Astrocyte (in vitro differentiated cells and primary cell): ENCODE measurements around the gene VWA8. TPM values are rescaled to one million over a fixed set of nuclear protein-coding genes. Genes with fewer than 3 reads are reported as not detected.
A peak's percentile ranks its signal among the peaks of the same experiment; 100 is the strongest.

Experiments
- DNase-seq: peaks from one replicate; pipeline ENCODE4 v3.0.0-alpha.2; 2010; ENCODE audit warnings: low read depth
- FAIRE-seq: peaks from 2 replicates; lab custom pipeline; 2011; peaks lifted over from hg19 to GRCh38; lab: Jason Lieb, UNC
- H2AFZ ChIP-seq: 2 replicates; pipeline ENCODE4 v1.6.0; 2012; ENCODE audit warnings: low read depth, low read length, inconsistent platforms
- H3K27ac ChIP-seq: 2 replicates; pipeline ENCODE4 v1.5.1; 2011; ENCODE audit warnings: low read depth, low read length, inconsistent platforms
- H3K27me3 ChIP-seq: 2 replicates; pipeline ENCODE4 v1.6.0; 2011; ENCODE audit warnings: low read length, inconsistent platforms; ENCODE audit not compliant: insufficient read depth
- H3K36me3 ChIP-seq: 2 replicates; pipeline ENCODE4 v1.5.1; 2011; ENCODE audit warnings: low read length, inconsistent platforms; ENCODE audit not compliant: insufficient read depth
- H3K4me1 ChIP-seq: 2 replicates; pipeline ENCODE4 v1.5.1; 2011; ENCODE audit warnings: low read length, inconsistent platforms; ENCODE audit not compliant: insufficient read depth
- H3K4me2 ChIP-seq: 2 replicates; pipeline ENCODE4 v1.6.0; 2012; ENCODE audit warnings: low read length, inconsistent platforms
- H3K4me3 ChIP-seq: 2 replicates; pipeline ENCODE4 v1.5.1; 2011; ENCODE audit warnings: low read depth, mild to moderate bottlenecking, low read length, inconsistent platforms; ENCODE audit not compliant: insufficient read depth
- H3K79me2 ChIP-seq: 2 replicates; pipeline ENCODE4 v1.6.0; 2012; ENCODE audit warnings: mild to moderate bottlenecking, low read length, inconsistent platforms; ENCODE audit not compliant: insufficient read depth
- H3K9ac ChIP-seq: 2 replicates; pipeline ENCODE4 v1.6.0; 2012; ENCODE audit warnings: mild to moderate bottlenecking, low read length, inconsistent platforms
- H3K9me3 ChIP-seq: 2 replicates; pipeline ENCODE4 v1.5.1; 2012; ENCODE audit warnings: low read depth, mild to moderate bottlenecking, low read length, inconsistent platforms; ENCODE audit not compliant: insufficient read depth
- H4K20me1 ChIP-seq: 2 replicates; pipeline ENCODE4 v1.6.0; 2012; ENCODE audit warnings: low read length, inconsistent platforms; ENCODE audit not compliant: insufficient read depth
- H3K27ac Mint-ChIP-seq: one replicate; pipeline ENCODE4 v1.8.0; 2021; ENCODE audit warnings: mild to moderate bottlenecking, mixed read lengths; ENCODE audit not compliant: unreplicated experiment
- H3K27me3 Mint-ChIP-seq: one replicate; pipeline ENCODE4 v1.8.0; 2021; ENCODE audit warnings: low read depth, mixed read lengths; ENCODE audit not compliant: unreplicated experiment
- H3K36me3 Mint-ChIP-seq: one replicate; pipeline ENCODE4 v1.8.0; 2021; ENCODE audit warnings: low read depth, mixed read lengths; ENCODE audit not compliant: unreplicated experiment
- H3K4me1 Mint-ChIP-seq: one replicate; pipeline ENCODE4 v1.8.0; 2021; ENCODE audit warnings: low read depth, mixed read lengths; ENCODE audit not compliant: unreplicated experiment
- H3K4me3 Mint-ChIP-seq: one replicate; pipeline ENCODE4 v1.8.0; 2021; ENCODE audit warnings: mild to moderate bottlenecking, moderate library complexity, mixed read lengths; ENCODE audit not compliant: unreplicated experiment
- H3K9me3 Mint-ChIP-seq: one replicate; pipeline ENCODE4 v1.8.0; 2021; ENCODE audit warnings: mild to moderate bottlenecking, mixed read lengths; ENCODE audit not compliant: unreplicated experiment
- CTCF ChIP-seq: IDR thresholded peaks from 2 replicates; pipeline ENCODE4 v1.5.1; 2011; ENCODE audit warnings: low read depth, mild to moderate bottlenecking, inconsistent platforms, low read length, moderate library complexity; ENCODE audit not compliant: insufficient read depth
- EZH2 ChIP-seq: IDR thresholded peaks from 2 replicates; pipeline ENCODE4 v1.6.1; 2012; ENCODE audit warnings: mild to moderate bottlenecking, low read length, inconsistent platforms; ENCODE audit not compliant: insufficient read depth
- total RNA-seq: library from RNA; stranded (reverse); gene quantifications from 2 replicates; pipeline ENCODE4 v1.2.1, GENCODE V29; 2021

VWA8 gene
- total RNA-seq, 1 donor from 2014 or later, result 15.6 TPM

- Mint-ChIP-seq H3K36me3 (peaks cover 11% of the 10 kb centered on the region), H3K4me1 (no peaks in the 10 kb centered on the region), H3K9me3 (no peaks in the 10 kb centered on the region), H3K27me3 (no peaks in the 10 kb centered on the region), H3K27ac (no peak overlapping the region), H3K4me3 (no peak overlapping the region)
- H3K4me3 ChIP-seq, result no peak overlapping the region
- H3K4me2 ChIP-seq, result no peak overlapping the region
- TF ChIP-seq CTCF, result no peak
- TF ChIP-seq EZH2, result no peak
- no peak for DNase-seq
- peaks cover 3% of the 10 kb centered on the region for H3K36me3 ChIP-seq
- H3K27ac ChIP-seq, result no peak overlapping the region
- FAIRE-seq, result no peak
- H2AFZ ChIP-seq, result no peak overlapping the region
- peaks cover 6% of the 10 kb centered on the region for H3K4me1 ChIP-seq
- H3K27me3 ChIP-seq, result no peaks in the 10 kb centered on the region
- H4K20me1 ChIP-seq, result no peaks in the 10 kb centered on the region
- H3K9ac ChIP-seq, result no peak overlapping the region
- no peaks in the 10 kb centered on the region for H3K79me2 ChIP-seq
- no peaks in the 10 kb centered on the region for H3K9me3 ChIP-seq
These were observed 127.1 kb downstream of the VWA8 start for GRCh38 chr13:41833831-41834230.

DNA sequence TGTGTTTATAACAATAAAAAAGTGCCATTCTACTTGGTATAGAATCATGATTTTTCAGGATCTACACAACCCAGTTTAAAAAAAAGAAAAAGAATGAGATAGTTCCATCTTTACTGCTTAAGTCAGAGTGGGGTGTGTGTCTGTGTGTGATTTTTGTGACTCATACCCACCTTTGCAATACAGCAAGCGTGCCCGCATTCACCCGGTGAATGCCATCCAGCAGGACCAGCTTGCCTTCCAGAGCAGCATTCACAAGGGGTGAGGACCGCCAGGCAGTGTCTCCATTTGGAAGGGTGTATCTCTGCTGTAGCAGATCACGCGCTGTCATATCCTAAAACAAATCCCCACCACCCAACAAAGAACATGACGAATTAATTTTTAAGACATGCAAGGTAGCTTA, 127.7 kb downstream of the VWA8 start:
- Mint-ChIP-seq H3K4me1 (no peaks in the 10 kb centered on the region), H3K36me3 (peaks cover 11% of the 10 kb centered on the region), H3K27ac (no peak overlapping the region), H3K4me3 (no peak overlapping the region), H3K27me3 (no peaks in the 10 kb centered on the region), H3K9me3 (no peaks in the 10 kb centered on the region)
- Histone ChIP-seq H4K20me1 (no peaks in the 10 kb centered on the region), H3K4me3 (no peak overlapping the region), H3K27me3 (no peaks in the 10 kb centered on the region), H3K36me3 (peaks cover 3% of the 10 kb centered on the region), H3K4me2 (no peak overlapping the region), H2AFZ (no peak overlapping the region), H3K4me1 (peaks cover 12% of the 10 kb centered on the region), H3K9me3 (no peaks in the 10 kb centered on the region), H3K79me2 (no peaks in the 10 kb centered on the region), H3K9ac (no peak overlapping the region), H3K27ac (no peak overlapping the region)
- DNase-seq, result no peak
- TF ChIP-seq EZH2 (no peak), CTCF (no peak)
- FAIRE-seq, result no peak

DNA sequence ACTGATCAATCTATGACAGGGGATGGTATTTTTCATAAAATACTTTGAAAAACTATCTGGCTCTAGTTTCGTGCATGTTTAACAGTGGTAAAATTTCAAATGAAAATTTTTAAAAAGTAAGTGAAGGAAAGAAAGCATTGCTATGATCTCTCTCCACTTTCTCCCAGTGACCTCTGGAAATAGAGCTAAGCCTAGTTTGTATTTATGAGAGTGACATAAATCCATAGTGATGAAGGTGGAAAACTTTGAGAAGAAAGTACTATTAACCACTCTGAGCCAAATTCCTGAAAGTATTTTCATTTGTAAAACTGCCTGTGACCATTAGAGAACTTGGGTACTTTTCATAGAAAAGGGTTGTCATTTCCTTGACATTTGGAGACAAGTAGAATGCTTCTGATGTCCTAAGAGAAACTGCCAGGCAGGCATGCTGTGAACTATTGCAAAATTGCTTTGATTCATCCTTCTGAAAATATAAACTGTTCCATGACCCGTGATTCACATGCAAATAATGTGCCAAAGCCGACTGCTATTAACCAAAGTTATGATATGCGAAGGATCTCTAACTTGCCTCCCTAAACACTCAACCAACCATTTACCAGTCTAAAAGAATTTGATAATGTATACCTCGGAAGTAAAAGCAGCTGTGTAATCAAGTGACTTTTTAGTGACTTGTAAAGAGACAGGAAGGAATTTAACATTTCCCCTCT, 133.2 kb downstream of the VWA8 start:
- Histone ChIP-seq H3K4me3 (no peak overlapping the region), H3K4me2 (peak overlapping the region; percentile 65), H4K20me1 (no peaks in the 10 kb centered on the region), H2AFZ (no peak overlapping the region), H3K27ac (peak overlapping the region; percentile 75), H3K4me1 (peaks cover 18% of the 10 kb centered on the region), H3K36me3 (no peaks in the 10 kb centered on the region), H3K79me2 (no peaks in the 10 kb centered on the region), H3K9me3 (no peaks in the 10 kb centered on the region), H3K9ac (peak overlapping the region; percentile 34), H3K27me3 (no peaks in the 10 kb centered on the region)
- FAIRE-seq (peak; percentile 99), DNase-seq (peak; percentile 92)
- no peak overlapping the region for H3K4me3 Mint-ChIP-seq
- H3K9me3 Mint-ChIP-seq, result no peaks in the 10 kb centered on the region
- no peaks in the 10 kb centered on the region for H3K36me3 Mint-ChIP-seq
- peaks cover 12% of the 10 kb centered on the region for H3K4me1 Mint-ChIP-seq
- no peak for TF ChIP-seq EZH2
- no peak for TF ChIP-seq CTCF
- no peak overlapping the region for H3K27ac Mint-ChIP-seq
- H3K27me3 Mint-ChIP-seq, result no peaks in the 10 kb centered on the region
